GM19438 (cell line): Measurements from ENCODE around the gene KLF1.
"Not testable (repeated sequence)": the region's sequence is repeated elsewhere in the genome, so short reads cannot be mapped to it uniquely, and the experiment has no call there.

ENCODE experiments used
- ATAC-seq: cut with Tn5 transposase; IDR thresholded peaks from one replicate; pipeline ENCODE4 v1.9.1; 2021; ENCODE audit warnings: low read depth; ENCODE audit not compliant: unreplicated experiment

The KLF1 gene

DNA sequence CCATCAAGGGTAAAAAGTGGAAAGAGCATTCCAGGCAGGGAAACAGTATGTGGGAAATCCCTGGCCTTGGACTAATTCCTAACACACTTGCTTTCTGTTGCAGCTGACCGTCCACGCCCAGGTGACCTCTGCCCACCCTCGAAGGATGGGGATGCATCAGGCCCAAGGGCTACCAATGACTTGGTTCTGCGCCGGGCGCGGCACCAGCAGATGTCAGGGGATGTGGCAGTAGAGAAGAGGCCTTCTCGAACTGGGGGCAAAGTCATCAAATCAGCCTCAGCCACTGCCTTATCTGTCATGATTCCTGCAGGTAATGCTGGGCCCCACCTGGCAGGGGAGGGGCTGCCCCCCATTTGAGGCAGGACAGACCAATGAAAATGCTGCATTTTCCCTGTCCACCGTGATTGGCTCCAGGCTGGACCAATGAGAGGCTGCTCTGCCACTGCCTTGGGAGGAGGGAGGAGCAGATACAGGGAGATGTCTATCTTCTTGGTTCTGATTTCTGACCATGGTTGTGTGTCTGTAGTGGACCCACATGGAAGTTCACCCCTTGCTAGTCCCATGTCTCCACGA, 18.4 kb downstream of the KLF1 start:
- ATAC-seq: no peak

DNA sequence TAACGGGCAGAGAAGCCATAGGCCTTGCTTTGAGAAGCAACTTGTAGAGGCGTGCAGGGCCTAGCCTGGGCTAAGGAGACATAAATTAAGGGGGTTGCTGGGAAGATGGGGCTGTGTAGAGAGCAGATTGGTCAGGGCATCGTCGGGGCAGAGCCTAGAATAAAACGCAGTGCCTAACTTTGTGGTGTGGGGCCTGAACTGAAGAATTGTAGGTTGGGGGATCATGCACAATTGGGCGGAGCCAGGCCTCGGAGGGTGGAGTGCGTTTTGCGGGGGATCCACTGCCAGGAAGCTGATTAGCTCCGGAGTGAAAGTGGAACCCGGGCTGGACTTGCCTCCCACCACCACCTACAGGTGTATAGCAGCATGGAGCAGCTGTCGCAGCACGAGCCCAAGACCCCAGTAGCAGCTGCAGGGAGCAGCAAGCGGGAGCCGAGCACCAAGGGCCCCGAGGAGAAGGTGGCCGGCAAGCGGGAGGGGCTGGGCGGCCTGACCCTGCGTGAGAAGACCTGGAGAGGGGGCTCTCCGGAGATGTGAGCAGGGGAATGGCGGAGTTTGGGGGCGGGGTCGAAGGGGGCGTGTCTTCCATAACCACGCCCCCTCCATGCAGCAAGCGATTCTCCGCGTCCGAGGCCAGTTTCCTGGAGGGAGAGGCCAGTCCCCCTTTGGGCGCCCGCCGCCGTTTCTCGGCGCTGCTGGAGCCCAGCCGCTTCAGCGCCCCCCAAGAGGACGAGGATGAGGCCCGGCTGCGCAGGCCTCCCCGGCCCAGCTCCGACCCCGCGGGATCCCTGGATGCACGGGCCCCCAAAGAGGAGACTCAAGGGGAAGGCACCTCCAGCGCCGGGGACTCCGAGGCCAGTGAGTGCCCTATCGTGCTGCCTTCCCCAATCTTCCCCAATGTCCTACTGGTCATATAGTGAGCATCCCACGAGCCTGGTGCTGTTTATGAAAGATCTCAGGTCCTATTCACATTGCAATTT, 19.6 kb downstream of the KLF1 start:
- ATAC-seq: peak; percentile 76

- no peak for ATAC-seq
Observed at GRCh38 chr19:12866416-12867119, 20.4 kb downstream of the KLF1 start.

GRCh38 chr19:12865746-12866415, 21.1 kb downstream of the KLF1 start:
- no peak for ATAC-seq

DNA sequence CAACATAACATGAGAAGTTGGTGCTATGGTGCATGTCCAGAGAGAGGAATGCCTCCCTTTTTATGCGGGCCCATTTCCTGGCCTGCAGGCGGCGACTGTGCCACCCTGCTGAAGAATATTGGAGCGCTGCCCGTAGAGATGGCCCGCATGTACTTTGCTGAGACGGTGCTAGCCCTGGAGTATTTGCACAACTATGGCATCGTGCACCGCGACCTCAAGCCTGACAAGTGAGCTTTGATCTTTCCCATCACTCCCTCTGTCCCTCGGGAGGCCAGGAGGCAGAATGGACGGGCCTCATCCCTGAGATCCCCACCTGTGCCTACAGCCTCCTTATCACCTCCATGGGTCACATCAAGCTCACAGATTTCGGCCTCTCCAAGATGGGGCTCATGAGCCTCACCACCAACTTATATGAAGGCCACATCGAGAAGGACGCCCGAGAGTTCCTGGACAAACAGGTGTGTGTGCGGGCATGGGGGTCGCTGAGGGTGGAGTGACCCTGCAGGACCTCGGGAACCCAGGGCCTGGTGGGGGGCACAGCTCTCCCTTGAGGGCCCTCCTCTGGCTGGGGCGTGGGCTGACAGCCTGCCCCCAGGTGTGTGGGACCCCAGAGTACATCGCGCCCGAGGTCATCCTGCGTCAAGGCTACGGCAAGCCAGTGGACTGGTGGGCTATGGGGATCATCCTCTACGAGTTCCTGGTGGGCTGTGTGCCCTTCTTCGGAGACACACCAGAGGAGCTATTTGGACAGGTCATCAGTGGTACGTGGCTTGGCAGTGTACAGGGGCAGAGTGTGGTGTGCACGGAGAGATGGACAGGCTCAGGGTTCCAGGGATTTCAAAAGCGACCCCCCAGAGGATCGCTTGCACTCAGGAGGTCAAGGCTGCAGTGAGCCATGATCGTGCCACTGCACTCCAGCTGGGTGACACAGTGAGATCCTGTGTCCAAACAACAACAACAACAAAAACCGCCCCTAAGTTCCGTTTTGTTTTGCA, 22.0 kb downstream of the KLF1 start:
- ATAC-seq: no peak

GRCh38 chr19:12864143-12864542, 22.9 kb downstream of the KLF1 start:
- no peak for ATAC-seq

DNA sequence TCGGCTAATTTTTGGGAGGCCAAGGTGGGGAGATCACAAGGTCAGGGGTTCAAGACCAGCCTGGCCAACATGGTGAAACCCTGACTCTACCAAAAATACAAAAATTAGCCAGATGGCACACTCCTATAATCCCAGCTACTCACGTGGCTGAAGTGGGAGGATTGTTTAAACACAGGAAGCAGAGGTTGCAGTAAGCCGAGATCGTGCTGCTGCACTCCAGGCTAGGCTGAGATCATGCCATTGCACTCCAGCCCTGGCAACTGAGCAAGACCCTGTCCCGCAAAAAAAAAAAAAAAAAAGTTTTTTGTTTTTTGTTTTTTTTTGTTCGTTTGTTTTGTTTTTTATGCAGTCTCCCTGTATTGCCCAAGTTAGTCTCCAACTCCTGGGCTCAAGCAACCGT, 27.5 kb downstream of the KLF1 start:
- ATAC-seq: no peak

DNA sequence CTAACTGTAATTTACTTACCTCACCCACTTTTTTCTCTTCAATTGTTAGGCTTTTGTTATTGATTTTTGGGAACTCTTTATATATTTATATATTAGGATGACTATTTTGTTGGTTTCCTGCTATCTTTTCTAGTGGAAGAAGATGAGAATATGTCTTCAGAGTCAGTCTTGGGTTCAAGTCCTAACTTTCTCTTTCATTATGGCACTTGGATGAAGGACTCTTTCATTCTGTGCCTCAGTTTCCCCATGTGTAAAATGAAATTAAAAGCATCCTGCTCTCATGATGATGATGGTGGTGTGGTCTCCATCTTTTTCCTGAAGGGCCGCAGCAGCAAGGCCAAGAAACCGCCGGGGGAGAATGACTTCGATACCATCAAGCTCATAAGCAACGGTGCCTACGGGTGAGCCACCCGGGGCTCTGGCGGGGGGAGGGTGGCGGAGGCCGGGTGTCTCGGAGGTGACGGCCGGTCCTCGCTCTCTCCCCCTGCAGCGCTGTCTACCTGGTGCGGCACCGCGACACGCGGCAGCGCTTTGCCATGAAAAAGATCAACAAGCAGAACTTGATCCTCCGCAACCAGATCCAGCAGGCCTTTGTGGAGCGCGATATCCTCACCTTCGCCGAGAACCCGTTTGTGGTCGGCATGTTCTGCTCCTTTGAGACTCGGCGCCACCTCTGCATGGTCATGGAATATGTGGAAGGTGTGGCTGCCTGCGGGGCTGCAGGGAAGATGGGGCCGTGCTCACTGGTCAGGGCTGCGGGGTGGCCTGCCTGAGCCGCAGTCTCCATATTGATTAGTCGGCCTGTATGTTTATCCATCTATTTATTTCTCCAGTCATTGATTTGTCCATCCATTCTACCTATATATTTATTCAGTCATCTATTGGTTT, 28.7 kb downstream of the KLF1 start:
- no peak for ATAC-seq

GRCh38 chr19:12856653-12857052, 30.3 kb downstream of the KLF1 start:
- no peak for ATAC-seq

DNA sequence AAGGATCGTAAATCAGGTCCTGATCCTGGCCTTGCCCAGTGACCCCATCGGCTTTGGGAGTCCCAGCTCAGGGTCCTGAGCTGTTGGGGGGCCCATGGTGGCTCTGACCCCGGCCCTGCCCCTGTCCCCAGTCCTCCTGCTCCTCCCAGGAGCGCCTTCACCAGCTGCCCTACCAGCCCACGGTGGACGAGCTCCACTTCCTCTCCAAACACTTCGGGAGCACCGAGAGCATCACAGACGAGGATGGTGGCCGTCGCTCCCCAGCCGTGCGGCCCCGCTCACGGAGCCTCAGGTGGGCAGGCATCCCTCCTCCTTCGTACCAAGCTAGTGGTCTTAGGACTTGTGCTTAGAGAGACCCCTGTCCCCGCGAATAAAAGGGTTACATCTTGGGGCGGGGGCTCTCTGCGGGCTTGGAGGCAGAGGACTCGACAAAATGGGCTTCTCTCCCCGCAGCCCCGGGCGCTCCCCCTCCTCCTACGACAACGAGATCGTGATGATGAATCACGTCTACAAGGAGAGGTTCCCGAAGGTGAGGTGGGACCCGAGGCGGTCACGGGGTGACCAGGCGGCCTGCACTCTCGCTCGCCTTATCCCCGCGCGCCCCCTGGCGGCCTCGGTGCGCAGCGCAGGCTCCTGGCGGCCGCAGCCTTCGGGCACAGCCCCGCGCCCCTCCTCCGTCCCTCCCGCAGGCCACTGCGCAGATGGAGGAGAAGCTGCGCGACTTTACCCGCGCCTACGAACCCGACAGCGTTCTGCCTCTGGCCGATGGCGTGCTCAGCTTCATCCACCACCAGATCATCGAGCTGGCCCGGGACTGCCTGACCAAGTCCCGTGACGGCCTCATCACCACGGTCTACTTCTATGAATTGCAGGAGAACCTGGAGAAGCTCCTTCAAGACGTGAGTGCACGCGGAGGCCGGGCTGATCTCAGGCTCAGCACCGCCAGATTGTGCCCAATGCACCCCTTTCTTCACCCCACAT, 39.6 kb downstream of the KLF1 start:
- ATAC-seq: no peak

GRCh38 chr19:12846613-12847012, 40.4 kb downstream of the KLF1 start:
- not testable (repeated sequence) for ATAC-seq

DNA sequence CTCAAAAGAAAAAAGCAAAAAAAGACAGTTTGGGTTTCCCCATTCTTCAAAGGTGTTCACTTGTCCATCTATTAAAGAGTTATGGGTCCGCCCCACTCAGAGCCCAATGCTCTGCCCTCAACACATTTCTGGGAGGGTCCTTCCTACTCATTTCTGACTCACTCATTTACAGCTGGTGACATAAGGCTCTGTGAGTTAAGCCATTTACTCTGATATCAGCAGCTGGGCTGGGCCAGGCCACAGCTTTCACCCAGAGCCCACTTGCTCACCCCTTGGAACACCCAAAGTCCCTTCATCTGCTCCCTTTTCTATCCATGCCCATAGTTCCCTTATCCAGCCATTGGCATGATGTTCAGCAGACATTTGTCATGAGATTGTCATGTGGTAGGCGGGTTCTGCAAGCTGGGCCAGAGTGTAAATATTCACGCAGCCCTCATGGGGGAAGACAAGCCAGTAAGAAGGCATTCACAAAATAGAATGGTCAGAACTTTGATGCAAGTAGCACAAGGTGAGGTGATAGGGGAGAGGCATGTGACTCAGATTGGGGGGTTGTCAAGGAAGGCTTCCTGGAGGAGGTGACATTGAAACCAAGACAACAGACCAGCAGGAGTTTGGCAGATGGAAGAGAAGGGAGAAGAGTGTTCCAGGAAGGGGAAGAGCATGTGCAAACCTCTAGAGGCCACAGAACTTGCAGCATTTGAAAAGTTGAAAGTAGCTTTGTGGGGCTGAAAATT, 42.8 kb downstream of the KLF1 start:
- no peak for ATAC-seq

DNA sequence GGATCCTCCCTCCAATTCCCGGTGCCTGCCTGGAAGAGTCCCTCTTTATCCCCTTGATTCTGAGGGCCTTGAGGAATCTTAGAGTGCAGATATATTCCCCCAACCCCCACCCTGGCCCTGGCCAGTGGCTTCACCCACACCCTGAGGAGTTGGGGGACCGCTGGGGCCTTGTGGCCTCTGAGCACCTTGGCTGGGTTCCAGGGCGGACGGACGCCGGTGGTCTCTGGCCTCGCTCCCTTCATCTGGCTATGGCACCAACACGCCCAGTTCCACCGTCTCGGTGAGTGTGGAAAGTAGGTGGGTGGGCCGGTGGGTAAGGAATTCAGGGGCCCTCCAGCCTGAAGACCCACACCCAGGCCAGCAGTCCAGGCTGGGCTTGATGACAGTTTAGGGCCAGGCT, 43.7 kb downstream of the KLF1 start:
- no peak for ATAC-seq

DNA sequence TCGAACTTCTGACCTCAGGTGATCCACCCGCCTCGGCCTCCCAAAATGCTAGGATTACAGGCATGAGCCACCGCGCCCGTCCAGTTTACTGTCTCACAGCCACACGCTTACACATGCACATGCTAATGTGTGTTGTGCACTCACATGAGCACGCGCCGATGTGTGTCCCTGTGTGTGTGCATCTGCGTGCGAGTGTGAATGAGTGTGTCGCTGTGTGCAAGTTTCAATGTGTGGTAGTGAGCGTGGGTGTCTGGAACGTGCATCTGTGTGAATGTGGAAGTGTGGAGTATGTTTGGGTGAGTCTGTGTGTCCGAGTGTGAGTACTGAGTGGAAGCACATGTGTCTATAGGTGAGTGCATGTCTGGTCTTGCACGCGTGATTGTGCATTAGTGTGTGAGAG, 44.5 kb downstream of the KLF1 start:
- no peak for ATAC-seq

GRCh38 chr19:12841094-12841493, 45.9 kb downstream of the KLF1 start:
- ATAC-seq: no peak

DNA sequence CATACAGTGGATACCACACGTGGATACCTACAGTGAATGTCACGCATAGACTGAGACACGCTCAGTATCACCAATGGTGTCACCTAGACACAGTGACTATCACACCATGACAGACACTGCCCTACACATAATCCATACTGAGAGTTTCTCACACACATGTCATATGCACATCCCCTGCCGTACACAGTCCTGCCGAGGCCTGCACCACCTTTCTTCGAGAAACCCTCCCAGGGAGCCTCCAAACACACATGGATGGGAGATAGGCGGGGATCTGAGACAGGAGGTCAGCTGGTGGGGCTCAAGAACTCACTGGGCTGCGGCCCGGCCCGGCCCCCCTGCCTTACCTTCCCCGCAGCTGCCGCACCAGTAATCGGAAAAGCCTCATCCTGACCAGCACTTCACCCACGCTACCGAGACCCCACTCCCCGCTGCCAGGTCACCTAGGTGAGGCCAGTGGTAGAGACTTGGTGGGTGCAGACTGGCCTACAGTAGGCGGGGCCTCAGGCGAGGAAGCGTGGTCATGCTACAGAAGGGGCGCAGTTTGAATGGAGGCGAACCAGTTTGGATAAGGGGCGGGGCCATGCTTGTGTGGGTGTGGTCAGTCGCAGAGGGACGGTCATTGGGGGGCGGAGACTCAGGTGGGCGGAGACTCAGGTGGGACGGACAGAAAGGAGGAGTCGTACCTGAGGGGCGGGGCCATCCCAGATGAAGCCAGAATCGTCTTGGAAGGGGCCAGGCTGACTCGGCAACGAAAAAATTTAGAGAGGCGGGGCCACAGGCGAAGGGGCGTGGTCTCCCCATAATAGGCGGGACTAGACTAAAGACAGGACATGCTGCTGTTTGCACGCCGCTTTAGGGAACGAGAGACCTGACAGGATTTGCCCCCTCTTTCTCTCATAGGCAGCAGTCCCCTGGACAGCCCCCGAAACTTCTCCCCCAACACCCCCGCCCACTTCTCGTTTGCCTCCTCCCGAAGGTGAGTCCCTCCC, 46.6 kb downstream of the KLF1 start:
- no peak for ATAC-seq
